Ishikawa (cell line): ENCODE results near the gene USP53.

ENCODE experiments used
- EP300 ChIP-seq: IDR thresholded peaks from 2 replicates; pipeline ENCODE4 v1.6.1; 2012; ENCODE audit warnings: borderline replicate concordance
- TAF1 ChIP-seq: IDR thresholded peaks from 2 replicates; pipeline ENCODE4 v1.6.1; 2012; ENCODE audit warnings: low read depth, mild to moderate bottlenecking

DNA sequence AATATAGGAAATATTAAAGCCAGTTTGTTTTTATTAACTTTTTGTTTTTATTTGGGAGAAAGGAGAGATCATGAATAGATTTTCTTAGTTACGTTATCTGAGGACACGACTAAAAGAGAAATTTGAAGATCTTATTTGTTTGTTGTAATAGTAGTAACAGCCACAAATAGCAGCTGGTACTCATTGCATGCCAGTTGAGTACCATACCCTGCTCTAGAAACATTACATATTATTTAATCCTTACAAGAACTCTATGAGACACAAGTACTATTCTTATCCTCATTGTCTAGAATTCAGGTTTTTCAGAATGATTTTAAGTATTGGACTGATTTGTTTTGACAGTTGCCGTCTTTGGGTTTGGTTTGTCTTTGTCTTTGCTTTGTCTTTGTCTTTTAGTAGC, 31.8 kb downstream of the USP53 start:
- TF ChIP-seq EP300: no peak
- TF ChIP-seq TAF1: no peak
